ENCODE data around the gene TRMT5. TPM values are rescaled to one million over a fixed set of nuclear protein-coding genes. Genes with fewer than 3 reads are reported as not detected.
A peak's percentile ranks its signal among the peaks of the same experiment; 100 is the strongest.

Gene TRMT5
- total and polyA plus RNA-seq, 2 of the 8 experiments (the other 6 are each of a cell fraction or from before 2014, with no cell fraction given) = 4.3 to 24.2 TPM

DNA sequence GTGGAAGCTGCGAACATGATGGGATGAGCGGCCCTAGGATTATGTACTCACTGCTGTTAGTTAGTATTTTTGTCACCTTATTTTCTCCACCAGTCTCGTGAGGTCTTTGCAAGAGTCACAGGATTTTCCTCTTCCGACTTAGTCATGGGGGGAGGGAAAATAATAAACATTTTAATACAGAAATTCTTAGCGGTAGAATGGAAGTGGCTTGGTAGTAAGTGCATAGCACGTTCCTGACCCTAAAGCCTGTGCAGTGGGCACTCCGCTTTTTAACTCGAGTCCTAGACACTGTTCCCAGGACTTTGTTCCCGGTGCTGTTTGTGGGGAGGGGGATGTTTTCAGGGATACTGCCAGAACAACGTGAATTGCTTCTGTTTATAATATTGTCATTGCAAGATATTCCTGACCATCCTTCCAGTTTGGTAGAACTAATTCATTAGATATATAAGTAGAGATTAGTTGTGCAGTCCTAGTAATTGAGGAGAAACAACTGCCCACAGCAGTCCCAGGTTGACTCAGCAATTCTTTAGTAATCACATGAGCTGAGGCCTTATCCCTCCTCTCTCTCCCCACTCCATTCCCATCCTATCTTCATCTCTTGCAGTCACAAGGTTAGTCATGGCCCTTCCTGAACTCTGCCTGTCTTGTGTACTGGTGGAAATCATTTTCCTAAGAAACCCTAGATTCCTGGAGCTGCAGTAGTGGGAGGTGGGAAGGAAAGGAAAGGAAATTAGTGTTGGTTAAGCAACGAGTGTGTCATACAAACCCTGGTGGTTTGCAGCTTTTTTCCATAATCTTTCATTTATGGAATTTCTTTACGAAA is 965 bp upstream of the TRMT5 start:
- Histone ChIP-seq H2BK15ac (ENCODE audit: low read length) (no peak overlapping the region), H4K5ac (ENCODE audit: insufficient read length, low read depth, low read length) (no peak overlapping the region), H4K8ac (ENCODE audit: extremely low read depth, insufficient read depth, low read length) (no peak overlapping the region), H2BK12ac (ENCODE audit: low read depth, low read length) (no peak overlapping the region), H3K56ac (replicated peaks; ENCODE audit: insufficient read length, low read depth, low read length) (no peak overlapping the region), H4K91ac (replicated peaks; ENCODE audit: insufficient read length, low read length) (no peak overlapping the region), H2AK5ac (ENCODE audit: low read depth, low read length) (no peak overlapping the region), H3K27me3 (replicated peaks in 1 of 4; ENCODE audit: control insufficient read depth in 3 of 4, extremely low read depth in 1 of 4, insufficient read depth in 3 of 4, low read length in 3 of 4) (no peaks in the 10 kb centered on the region), H3K4me3 (ENCODE audit: extremely low read depth in 1 of 4, insufficient read depth in 2 of 4, low read depth in 3 of 4, low read length in 4 of 4) (peak overlapping the region; percentile 85 to 100 (median 97)), H3K4ac (replicated peaks; ENCODE audit: insufficient read length, low read depth, low read length) (no peak overlapping the region), H3K23ac (ENCODE audit: insufficient read length) (no peak overlapping the region), H3K23me2 (ENCODE audit: low read depth, low read length) (peaks cover 4% of the 10 kb centered on the region; the same call in 1 of the 2 replicates), H2BK120ac (replicated peaks; ENCODE audit: low read depth, low read length) (no peak overlapping the region), H3K4me2 (ENCODE audit: insufficient read depth in 1 of 2, low read depth in 2 of 2, low read length in 2 of 2) (peak overlapping the region; percentile 78 to 89), H3K36me3 (ENCODE audit: control insufficient read depth in 2 of 4, insufficient read depth in 4 of 4, low read length in 3 of 4) (peaks cover 0 to 18% (median 4%) of the 10 kb centered on the region in 4 experiments; a peak in 4 of 8 replicates), H4K20me1 (replicated peaks in 1 of 2; ENCODE audit: control insufficient read depth in 1 of 2, insufficient read depth in 2 of 2, low read length in 2 of 2) (no peaks in the 10 kb centered on the region), H3K18ac (ENCODE audit: extremely low read depth, low read length) (no peak overlapping the region), H3K9me3 (ENCODE audit: insufficient read depth in 2 of 2, low read depth in 1 of 2, low read length in 1 of 2) (no peaks in the 10 kb centered on the region), H3K14ac (ENCODE audit: insufficient read length) (no peak overlapping the region), H2AFZ (ENCODE audit: low read length) (peak overlapping the region; percentile 86), H3K79me2 (ENCODE audit: control insufficient read depth in 1 of 2, insufficient read depth in 2 of 2, low read length in 2 of 2) (peaks cover 0 to 23% of the 10 kb centered on the region in 2 experiments; a peak in 2 of 4 replicates), H3K9ac (replicated peaks in 1 of 4; ENCODE audit: extremely low read depth in 1 of 4, low read depth in 3 of 4, low read length in 3 of 4) (peak overlapping the region; percentile 70 to 97 (median 88)), H2BK20ac (ENCODE audit: low read length) (no peak overlapping the region), H3K79me1 (ENCODE audit: low read depth, low read length) (no peaks in the 10 kb centered on the region), H3K4me1 (replicated peaks in 1 of 4; ENCODE audit: control insufficient read depth in 3 of 4, insufficient read depth in 4 of 4, low read length in 3 of 4) (peaks cover 0 to 2% (median 0%) of the 10 kb centered on the region in 4 experiments; a peak in 1 of 7 replicates), H2BK5ac (ENCODE audit: low read depth, low read length) (no peak overlapping the region), H3K27ac (ENCODE audit: low read depth, low read length) (no peak overlapping the region)
- DNase-seq (ENCODE audit: low read depth in 1 of 2, low spot score in 2 of 2) (no peak), FAIRE-seq (no peak)
- TF ChIP-seq SIN3A (conservative IDR thresholded peaks at IDR 0.05 in 1 of 2, IDR thresholded peaks at IDR 0.05 in 1 of 2; ENCODE audit: low read depth in 1 of 2, low read length in 2 of 2) = 0 out of 4 replicates have a peak, but pooled peaks of 1 of the 2 experiments have one; percentile 11
- peak; percentile 85 for TF ChIP-seq BACH1 (IDR thresholded peaks at IDR 0.05; ENCODE audit: low read length)
- TF ChIP-seq ZNF274 (IDR thresholded peaks at IDR 0.05; ENCODE audit: borderline replicate concordance, extremely low read depth, low read length) = no peak
- TF ChIP-seq MAFK (IDR thresholded peaks at IDR 0.05; ENCODE audit: low read depth, low read length) = peak; percentile 71
- ChIA-PET POLR2A (ENCODE audit: partially characterized antibody) (interaction anchor here (0.6 to 2.1 kb wide), 6 partner anchors 10 to 324 kb away, joined by 3 to 7 read pairs (median 6); no protein-coding TSS in a partner anchor), CTCF (ENCODE audit: partially characterized antibody) (interaction anchor here (1.0 to 2.6 kb wide), 3 partner anchors 271 to 654 kb away, joined by 3 to 7 read pairs (median 6); no protein-coding TSS in a partner anchor)
- 19% methylated on average over 12 of the region's 12 CpGs; no CpG with 5 or more reads in 1 of the 2 experiments for WGBS, 2 experiments (ENCODE audit: extremely low coverage in 1 of 2, insufficient coverage in 1 of 2, insufficient read length in 1 of 2, insufficient replicate concordance in 2 of 2, low coverage in 1 of 2, low lambda C conversion rate in 2 of 2, missing lambda C conversion rate in 1 of 2)
